Stomach (tissue), 4 donors: ENCODE measurements around the gene ATP1B4.

Source experiments
- EP300 ChIP-seq: sonication (generic); formaldehyde crosslinking; IDR thresholded peaks from one replicate; pipeline ENCODE4 v1.6.1; 2017; ENCODE audit warnings: antibody characterized with exemption
- POLR2A ChIP-seq, 4 donors: fragments of 450-650 bp; IDR thresholded peaks; one replicate each; pipeline ENCODE4 v1.6.1; 2016; ENCODE audit warnings: antibody characterized with exemption in 4 of 4, control low read depth in 2 of 4, mild to moderate bottlenecking in 1 of 4, moderate library complexity in 1 of 4
- POLR2AphosphoS5 ChIP-seq, 3 donors: sonication (generic); formaldehyde crosslinking; IDR thresholded peaks; one replicate each; pipeline ENCODE4 v1.6.1; 2016; ENCODE audit warnings: antibody characterized with exemption in 3 of 3
- TF ChIP-seq, protein P1 (sequence below), 7 experiments: fragments of 450-650 bp in 4 of 7; fragments of 200-600 bp in 3 of 7; sonication (generic) in 3 of 7; IDR thresholded peaks; one replicate each; pipeline ENCODE4 v1.5.1; 2016 to 2019; ENCODE audit warnings: antibody characterized with exemption in 7 of 7, control low read depth in 2 of 7, mild to moderate bottlenecking in 1 of 7

DNA sequence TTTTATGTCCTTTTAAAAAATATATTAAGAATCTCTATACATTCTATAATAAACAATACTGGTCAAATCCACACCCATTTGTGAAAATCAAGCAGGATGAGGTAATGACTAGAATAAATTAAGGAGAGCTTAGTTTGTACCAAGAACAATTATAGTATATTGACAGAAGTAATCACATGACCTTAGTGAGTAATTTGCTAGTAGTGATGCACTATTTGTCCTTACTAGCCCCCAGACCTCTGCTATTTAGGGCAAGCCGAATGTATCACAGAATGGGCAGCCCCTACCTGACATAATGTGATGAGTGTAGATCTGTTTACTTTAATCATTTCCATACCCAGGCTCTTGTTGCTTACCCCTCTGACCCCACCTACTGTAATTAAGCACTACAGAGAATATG is 15.8 kb downstream of the ATP1B4 start:
- TF ChIP-seq POLR2A (IDR thresholded peaks at IDR 0.05) = no peak
- no peak for TF ChIP-seq EP300
- TF ChIP-seq, protein P1, sequence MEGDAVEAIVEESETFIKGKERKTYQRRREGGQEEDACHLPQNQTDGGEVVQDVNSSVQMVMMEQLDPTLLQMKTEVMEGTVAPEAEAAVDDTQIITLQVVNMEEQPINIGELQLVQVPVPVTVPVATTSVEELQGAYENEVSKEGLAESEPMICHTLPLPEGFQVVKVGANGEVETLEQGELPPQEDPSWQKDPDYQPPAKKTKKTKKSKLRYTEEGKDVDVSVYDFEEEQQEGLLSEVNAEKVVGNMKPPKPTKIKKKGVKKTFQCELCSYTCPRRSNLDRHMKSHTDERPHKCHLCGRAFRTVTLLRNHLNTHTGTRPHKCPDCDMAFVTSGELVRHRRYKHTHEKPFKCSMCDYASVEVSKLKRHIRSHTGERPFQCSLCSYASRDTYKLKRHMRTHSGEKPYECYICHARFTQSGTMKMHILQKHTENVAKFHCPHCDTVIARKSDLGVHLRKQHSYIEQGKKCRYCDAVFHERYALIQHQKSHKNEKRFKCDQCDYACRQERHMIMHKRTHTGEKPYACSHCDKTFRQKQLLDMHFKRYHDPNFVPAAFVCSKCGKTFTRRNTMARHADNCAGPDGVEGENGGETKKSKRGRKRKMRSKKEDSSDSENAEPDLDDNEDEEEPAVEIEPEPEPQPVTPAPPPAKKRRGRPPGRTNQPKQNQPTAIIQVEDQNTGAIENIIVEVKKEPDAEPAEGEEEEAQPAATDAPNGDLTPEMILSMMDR (IDR thresholded peaks at IDR 0.05) = no peak
- no peak for TF ChIP-seq POLR2AphosphoS5 (IDR thresholded peaks at IDR 0.05)
